GM12872 (cell line): ENCODE measurements around the gene SLC2A9.

Source experiments
- CTCF ChIP-seq: IDR thresholded peaks from 3 replicates; pipeline ENCODE4 v1.5.1; 2011; ENCODE audit warnings: low read depth, mild to moderate bottlenecking, low read length, moderate library complexity; ENCODE audit not compliant: insufficient read depth

The SLC2A9 gene

GRCh38 chr4:9938933-9939332 lies 82.4 kb downstream of the SLC2A9 start:
- TF ChIP-seq CTCF, result no peak

- TF ChIP-seq CTCF, result no peak
Observed at GRCh38 chr4:9937078-9937477, 84.2 kb downstream of the SLC2A9 start.

- no peak for TF ChIP-seq CTCF
Observed at GRCh38 chr4:9936129-9936644, 85.1 kb downstream of the SLC2A9 start.

- no peak for TF ChIP-seq CTCF
Observed at GRCh38 chr4:9933956-9934355, 87.3 kb downstream of the SLC2A9 start.

- no peak for TF ChIP-seq CTCF
Observed at GRCh38 chr4:9933184-9933583, 88.1 kb downstream of the SLC2A9 start.

- TF ChIP-seq CTCF, result no peak
Observed at GRCh38 chr4:9932771-9933170, 88.5 kb downstream of the SLC2A9 start.

- TF ChIP-seq CTCF, result no peak
Observed at GRCh38 chr4:9931146-9931545, 90.2 kb downstream of the SLC2A9 start.
